Measurements from ENCODE around the gene SMIM12.

Gene SMIM12, protein sequence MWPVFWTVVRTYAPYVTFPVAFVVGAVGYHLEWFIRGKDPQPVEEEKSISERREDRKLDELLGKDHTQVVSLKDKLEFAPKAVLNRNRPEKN

GRCh38 chr1:34859446-34860200 lies at the start of gene SMIM12:
TSS of gene SMIM12 (minus strand) at chr1:34859749. CDS start at chr1:34855977, 3,772 bp downstream.
- DNase-seq (ENCODE audit: low read depth in 2 of 2): peak; percentile 78 to 85

- DNase-seq (ENCODE audit: low read depth in 2 of 2): no peak
Measured at GRCh38 chr1:34908369-34908768, 48.8 kb upstream of the SMIM12 start.

DNA sequence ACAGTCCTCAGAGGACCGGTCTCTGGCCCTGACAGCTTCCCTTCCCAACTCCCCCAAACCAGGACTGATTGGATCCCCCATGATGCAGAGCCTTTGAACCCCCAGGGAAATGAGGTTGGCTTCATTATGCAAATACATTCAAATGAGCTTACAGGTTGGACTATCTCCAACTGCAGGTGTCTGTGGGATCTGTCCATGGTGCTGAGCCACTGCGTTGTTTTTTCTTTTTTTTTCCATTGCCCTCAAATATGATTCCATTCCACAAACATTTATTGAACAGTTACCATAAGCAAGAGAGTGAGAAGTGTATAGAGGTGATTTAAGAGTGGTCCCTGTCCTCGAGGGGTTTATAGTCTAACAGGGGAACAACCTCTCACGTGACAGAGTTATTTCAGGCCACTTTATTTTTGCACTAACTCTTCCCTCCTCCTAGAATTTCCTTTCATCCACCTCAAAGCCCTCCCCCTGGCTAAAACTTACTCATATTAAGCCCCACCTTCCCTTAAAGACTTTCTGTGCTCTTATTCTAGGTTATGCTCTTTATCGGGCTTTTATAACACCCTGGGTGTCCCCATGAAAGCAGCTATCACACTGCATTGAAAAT lies 48.0 kb upstream of the SMIM12 start:
- DNase-seq (ENCODE audit: low read depth in 2 of 2): no peak

DNA sequence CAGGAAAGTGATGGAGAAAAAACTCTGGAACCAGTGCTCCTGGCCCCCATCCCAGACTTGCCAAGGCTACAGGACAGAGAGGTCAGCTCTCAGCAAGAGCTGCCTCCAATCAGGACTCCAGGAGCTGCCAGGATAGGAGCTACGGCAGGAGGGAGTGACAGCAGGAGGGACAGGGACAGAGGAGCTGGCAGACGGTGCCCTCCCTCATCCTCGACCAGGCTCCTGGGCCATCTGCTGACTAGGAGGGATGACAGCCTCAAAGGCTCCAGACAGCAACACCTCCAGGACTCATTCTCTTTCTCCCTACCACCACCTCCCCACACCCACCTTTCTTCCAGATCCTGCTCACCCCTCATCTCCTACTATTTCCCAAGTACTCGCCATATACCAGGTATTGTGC lies 47.2 kb upstream of the SMIM12 start:
- no peak for DNase-seq (ENCODE audit: low read depth in 2 of 2)

GRCh38 chr1:34906222-34906621 lies 46.7 kb upstream of the SMIM12 start:
- no peak for DNase-seq (ENCODE audit: low read depth in 2 of 2)

DNA sequence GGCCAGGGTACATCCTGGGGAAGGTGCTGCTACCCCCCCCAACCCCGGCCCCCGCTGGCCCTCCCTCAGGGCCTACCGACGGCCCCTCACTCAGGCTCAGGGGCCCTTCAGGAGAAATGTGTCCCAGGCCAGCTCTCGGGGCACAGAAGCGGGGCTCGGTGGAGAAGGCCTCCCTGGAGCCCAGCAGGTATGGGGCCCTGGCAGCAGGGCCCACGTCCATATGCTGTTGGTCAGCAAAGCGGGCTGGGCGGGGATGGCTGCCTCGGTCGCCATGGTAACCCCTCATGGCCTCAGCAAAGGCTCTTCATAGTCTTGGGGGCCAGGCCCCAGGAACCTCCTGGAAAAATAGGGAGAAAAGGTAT lies 45.5 kb upstream of the SMIM12 start:
- DNase-seq (ENCODE audit: low read depth in 2 of 2): no peak

GRCh38 chr1:34904236-34905097 lies 44.9 kb upstream of the SMIM12 start:
- DNase-seq (ENCODE audit: low read depth in 2 of 2): no peak

- no peak for DNase-seq (ENCODE audit: low read depth in 2 of 2)
Measured at GRCh38 chr1:34901919-34902318, 42.4 kb upstream of the SMIM12 start.

DNA sequence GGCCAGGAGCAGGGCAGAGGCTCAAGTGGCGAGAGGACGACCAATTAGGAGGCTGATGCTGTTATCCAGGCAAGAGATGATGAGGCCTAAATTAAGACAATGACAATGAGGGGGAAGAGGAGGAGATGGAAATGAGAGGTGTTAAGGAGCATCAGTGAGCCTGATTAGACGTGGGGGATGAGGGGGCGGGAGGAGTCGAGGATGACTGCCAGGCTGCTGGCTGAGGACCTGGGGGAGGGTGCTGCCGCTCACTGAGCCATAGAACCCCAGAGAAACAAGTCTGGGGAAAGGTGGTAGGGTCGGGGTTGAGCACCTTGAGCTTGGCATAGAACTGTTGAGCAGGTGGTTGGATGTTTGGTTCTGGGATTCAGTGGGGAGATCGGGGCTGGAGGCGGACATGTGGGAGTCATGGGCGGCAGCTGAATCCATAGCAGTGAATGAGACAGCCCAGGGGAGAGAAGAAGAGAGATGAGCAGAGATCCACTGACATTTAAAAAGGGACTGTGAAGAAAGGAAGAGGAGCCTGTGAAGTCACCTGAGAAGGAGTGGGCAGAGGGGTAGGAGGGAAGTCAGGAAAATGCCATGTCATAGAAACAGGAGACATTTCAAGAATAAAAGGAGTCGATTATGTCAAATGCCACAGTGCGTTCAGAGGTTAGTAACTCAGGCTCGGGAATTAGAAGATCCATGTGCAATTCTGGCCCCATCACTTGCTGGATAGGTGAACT lies 41.4 kb upstream of the SMIM12 start:
- DNase-seq (ENCODE audit: low read depth in 2 of 2): no peak

GRCh38 chr1:34899906-34900305 lies 40.4 kb upstream of the SMIM12 start:
- DNase-seq (ENCODE audit: low read depth in 2 of 2): no peak

DNA sequence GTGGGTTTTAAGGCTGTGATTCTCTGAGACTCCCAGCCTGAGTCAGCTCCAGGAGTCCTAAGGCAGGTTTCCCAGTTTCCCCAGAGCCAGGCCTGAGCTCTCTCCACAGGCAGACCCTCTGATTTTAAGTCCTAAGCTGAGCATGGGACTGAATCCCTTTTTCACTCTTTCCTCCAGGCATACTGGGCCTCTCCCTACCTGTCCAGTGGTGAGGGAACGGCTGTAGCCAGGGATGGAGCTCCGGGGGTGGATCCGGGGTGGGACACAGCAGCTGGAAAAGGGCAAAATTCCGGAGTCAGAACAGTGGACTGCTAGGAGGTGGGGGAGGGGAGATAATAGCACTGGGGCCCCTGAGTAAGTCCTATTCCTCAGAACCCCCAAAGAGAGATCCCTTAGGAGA lies 39.9 kb upstream of the SMIM12 start:
- no peak for DNase-seq (ENCODE audit: low read depth in 2 of 2)

GRCh38 chr1:34898330-34898761 lies 38.8 kb upstream of the SMIM12 start:
- DNase-seq (ENCODE audit: low read depth in 2 of 2): no peak

GRCh38 chr1:34896612-34897011 lies 37.1 kb upstream of the SMIM12 start:
- no peak for DNase-seq (ENCODE audit: low read depth in 2 of 2)

GRCh38 chr1:34889705-34890104 lies 30.2 kb upstream of the SMIM12 start:
- DNase-seq (ENCODE audit: low read depth in 2 of 2): no peak

DNA sequence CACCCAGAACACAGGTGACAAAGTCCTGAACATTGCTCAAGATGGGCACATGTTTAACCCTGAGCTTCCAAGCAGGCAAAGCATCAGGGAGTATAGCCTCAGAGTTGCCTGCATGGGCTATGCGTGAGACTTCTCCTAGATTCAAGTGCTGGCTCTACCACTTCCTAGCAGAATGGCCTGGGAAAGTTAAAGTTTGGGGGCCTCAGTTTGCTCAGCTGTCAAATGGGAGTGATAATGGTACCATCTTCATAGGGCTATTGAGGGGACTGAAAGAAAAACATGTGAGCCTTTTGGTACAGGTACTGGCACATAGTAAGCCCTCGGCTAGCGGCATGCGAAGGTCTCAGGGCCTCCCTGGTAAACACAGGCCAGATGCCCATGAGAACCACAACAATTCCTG lies 28.0 kb upstream of the SMIM12 start:
- DNase-seq (ENCODE audit: low read depth in 2 of 2): no peak

DNA sequence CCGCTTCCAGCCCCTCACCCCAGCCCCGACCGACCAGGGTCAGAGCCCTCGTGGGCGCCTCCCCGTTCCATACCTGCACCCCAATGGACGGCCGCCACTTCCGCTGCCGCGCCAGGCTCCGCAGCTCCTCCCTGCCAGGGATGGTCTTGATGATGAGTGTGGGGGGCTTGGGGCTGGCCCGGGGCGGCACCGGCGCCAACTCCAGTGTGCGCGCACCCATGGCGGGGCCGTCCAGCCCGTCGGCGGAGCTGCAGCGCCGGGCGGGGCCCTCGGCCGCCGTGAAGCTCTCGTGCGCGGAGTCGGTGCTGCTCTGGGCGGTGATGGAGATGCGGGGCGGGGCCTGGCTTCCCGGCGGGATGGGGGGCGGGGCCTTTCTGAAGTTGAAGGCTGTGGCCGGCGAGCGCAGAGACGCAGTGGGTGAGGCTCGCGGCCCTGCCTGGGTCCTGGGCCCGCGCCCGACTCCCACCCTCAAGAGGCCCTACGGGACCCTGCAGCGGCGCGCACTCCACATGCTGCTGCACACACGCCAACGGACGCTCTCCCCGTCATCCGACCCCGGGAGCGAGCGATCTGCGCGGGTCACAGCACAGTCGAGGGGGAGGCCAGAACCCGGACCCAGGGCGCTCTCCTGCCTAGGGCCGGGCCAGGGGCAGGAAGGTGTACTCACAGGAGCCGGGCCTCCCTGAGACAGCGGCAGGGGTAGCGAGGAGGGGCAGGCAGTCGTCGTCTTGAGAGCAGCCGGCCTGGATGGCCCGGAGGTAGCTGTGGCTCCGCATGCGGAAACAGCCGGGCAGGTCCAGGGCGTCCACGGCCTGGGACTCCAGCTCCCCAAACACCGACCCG lies 26.1 kb upstream of the SMIM12 start:
- peak in 1 of 2 donors; percentile 14 for DNase-seq (ENCODE audit: low read depth in 2 of 2)

- DNase-seq (ENCODE audit: low read depth in 2 of 2): no peak
Measured at GRCh38 chr1:34884961-34885360, 25.4 kb upstream of the SMIM12 start.

DNA sequence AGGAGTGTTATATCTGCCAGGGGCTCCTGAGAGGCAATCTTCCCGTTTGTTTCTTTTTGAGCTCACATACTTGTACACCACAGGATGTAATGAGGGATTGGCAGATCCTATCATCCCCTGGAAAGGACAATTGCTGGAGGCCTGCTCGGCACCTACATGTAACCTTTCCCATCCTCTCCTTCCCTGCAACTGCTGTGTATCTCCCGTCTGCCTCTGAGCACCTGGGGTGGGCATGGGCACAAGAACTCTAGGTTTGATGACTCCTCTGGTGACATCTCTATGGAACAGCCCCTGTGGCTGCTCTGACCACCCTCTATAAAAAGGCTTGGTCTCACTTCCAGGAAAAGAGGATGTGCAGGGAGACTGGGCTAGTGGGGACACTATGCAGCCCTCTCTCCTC lies 25.0 kb upstream of the SMIM12 start:
- no peak for DNase-seq (ENCODE audit: low read depth in 2 of 2)

GRCh38 chr1:34879230-34879629 lies 19.7 kb upstream of the SMIM12 start:
- DNase-seq (ENCODE audit: low read depth in 2 of 2): no peak

GRCh38 chr1:34876406-34876805 lies 16.9 kb upstream of the SMIM12 start:
- no peak for DNase-seq (ENCODE audit: low read depth in 2 of 2)

All from stimulated activated CD8-positive, alpha-beta memory T cell treated with anti-CD3 and anti-CD28 coated beads, Interleukin-2, amount 100 ng/mL, for 1 hour (primary cell).